Activated CD8-positive, alpha-beta memory T cell treated with anti-CD3 and anti-CD28 coated beads for 24 hours (primary cell): ENCODE measurements around the gene BCL2L14.

Experiments
- DNase-seq: peaks from one replicate; pipeline ENCODE4 v3.0.0-alpha.2; 2020

The BCL2L14 gene, protein sequence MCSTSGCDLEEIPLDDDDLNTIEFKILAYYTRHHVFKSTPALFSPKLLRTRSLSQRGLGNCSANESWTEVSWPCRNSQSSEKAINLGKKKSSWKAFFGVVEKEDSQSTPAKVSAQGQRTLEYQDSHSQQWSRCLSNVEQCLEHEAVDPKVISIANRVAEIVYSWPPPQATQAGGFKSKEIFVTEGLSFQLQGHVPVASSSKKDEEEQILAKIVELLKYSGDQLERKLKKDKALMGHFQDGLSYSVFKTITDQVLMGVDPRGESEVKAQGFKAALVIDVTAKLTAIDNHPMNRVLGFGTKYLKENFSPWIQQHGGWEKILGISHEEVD

DNA sequence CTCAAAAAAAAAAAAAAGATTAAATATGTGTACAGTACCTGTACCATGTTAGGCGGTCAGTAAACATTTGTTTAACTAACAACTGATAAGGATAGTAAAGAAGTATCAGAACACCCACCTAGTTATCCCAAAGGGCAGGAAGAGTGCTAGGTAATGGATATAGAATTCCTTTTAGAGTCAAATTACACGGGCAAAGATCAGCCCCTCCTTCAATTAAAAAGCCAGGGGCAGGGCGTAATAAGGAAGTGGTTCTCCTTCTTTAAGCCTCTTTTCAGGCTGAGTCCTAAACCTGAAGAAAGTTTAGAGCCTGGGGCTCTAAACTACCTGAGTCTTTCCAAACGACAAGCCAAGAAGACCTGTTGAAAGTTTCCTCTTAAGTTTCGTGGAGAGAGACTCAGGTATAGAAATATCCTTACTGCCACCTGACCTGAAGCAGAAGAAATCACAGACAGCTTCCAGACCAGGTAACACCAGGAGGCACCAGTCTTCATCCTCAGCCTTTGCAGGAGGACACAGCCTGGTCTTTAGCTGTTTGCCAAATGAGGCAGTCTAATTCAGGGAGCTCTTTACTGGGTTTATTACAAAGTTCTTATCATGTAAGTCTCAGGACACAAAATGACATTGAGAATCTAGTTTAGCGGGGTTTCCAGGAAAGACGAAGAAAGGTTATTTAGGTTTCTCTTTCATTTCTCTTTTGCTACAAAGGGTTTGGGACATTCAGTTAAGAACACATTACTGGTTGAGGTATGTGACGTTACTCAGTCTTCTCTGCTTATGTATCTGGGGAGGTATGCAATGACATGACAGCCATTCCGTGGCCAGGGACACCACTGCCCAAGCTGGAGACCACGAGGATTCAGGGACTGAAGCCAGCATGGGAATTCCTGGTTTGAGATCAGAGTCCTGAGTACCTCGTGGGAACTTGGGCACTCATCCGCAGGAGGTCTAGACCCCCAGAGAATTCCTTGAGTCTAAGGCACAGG lies at the start of gene BCL2L14:
Gene BCL2L14 (plus strand): TSS at position 266 of the 983 bp plus-strand sequence. CDS start 8,367 bp downstream, outside the sequence.
- DNase-seq: peak; percentile 64

DNA sequence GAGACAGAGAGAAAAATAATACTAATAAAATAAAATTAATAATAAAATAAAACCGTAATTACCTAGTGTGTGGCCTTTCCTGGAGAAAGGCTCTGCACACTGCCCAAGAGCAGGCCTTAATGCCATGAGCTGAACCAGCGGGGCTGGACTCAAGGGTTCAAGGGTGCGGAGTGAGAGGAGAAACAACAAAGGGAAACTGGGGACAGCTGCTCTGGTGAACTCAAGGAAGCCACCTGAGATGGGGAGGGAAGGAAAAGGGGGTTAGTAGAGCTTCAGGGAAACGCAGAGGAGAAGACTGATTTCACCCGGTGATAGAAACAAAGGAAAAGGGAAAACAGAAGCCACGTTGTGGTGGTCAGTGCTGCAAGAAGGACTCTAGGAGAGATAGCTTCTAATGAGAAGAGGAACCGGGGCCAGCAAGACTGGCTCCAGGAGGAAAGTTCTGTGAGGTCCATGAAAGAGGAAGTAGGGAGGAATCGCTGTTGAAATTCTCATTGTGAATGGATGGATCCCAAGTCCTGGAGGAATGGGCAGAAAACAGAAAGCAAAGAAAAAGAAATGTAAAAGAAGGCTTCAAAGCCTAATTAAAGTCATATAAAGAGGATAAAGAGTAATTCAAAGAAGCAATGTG lies 48.3 kb upstream of the BCL2L14 start:
- DNase-seq: no peak

DNA sequence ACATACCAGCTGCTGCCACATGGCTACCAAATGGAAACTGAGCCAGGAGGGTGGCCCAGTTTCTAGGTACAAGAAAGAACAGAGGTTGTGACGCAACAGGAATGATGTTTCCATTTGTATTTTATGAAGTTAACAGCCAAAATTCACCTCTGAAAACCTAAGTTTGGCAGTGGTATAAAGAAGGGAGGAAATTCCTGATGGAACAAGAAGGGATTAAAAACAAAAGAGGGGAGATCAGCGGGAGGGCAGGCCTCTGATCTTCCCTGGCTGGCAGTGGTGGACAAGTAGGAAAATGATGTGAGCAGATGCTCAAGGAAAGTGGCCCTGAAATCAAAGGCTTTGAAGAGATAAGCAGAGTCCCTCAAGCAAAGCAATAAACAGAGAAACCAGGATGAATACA lies 47.3 kb upstream of the BCL2L14 start:
- no peak for DNase-seq

DNA sequence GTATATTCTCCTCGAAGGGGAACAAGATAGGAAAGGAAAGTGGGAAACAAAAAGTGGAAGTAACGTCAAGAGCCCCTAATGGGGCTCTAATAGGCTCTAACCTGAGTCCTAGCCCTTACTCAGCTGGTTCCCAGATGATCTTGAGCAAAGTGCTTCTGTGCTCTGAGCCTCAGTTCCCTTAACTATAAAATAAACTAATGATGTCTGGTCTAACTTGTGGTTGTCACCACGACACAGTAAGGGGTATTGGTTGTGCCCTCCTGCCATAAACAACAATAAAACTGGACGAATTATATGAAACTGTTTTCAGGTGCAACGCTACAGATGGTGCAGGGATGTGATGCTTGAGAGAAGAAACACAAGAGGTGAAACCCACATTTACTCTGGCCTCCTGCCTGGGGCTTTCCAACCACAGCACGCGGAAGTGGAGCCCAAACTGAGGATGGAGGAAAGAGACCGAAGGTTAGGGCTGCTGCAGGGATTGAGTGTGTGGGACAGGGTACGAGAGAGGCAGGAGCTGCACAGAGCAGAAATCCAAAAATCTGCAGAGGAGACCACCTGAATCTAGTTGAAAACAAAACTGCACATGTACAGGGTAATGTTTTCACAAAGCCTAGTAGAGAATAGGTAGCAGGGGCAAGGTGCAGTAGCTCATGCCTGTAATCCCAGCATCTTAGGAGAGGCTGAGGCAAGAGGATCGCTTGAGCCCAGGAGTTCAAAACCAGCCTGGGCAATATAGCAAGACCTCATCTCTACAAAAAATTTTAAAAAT lies 45.6 kb upstream of the BCL2L14 start:
- no peak for DNase-seq

DNA sequence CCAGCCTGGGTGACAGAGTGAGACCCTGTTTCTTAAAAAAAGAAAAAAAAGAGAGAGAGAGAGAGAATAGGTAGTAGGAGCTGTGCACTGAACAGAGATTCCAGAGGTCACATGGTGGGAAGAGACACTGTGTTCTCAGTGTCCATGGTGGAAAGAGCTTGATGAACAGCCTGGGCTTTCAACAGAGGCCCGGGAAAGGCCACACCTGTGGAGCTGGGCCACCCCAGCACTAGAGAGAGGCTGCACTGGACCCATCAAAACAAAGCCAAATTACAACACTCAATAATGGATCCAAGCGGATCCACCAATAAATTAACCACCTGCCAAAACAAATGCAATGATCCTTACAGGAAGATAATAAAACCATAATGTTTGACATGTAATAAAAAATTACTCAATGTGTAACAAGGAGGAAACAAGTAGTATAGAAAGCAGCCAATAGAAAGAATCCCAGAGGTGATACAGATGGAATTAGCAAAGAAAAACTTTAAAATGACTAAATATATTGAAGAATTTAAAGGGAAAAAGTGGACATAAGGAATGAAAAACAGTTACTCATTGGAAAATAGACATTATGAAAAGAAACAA lies 44.8 kb upstream of the BCL2L14 start:
- no peak for DNase-seq

DNA sequence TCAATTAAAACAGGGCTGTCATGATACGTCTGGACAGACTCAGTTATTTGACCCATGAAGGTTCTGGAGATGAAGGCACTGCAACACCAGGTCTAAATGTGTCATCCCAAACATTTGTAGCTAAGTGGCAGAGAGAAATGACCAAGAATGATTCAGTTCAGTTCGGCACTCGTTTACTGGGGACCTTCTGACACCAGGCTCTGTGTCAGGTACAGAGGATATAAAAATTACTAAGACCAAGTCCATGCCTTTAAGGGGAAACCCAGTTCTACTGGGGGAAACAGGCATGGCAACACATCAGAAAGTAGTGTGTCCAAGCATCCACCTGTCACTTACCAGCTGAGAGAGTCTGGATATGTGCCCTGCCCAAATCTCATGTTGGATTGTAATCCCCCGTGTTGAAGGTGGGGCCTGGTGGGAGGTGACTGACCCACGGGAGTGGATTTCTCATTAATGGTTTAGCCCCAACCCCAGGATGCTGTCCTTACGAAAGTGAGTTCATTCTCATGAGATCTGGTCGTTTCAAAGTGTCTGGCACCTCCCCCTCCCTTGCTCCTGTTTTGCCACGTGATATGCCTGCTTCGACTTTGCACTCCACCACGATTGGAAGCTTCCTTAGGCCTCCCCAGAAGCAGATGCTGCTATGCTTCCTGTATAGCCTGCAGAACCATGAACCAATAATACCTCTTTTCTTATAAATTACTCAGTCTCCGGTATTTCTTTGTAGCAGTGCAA lies 41.9 kb upstream of the BCL2L14 start:
- DNase-seq: no peak

DNA sequence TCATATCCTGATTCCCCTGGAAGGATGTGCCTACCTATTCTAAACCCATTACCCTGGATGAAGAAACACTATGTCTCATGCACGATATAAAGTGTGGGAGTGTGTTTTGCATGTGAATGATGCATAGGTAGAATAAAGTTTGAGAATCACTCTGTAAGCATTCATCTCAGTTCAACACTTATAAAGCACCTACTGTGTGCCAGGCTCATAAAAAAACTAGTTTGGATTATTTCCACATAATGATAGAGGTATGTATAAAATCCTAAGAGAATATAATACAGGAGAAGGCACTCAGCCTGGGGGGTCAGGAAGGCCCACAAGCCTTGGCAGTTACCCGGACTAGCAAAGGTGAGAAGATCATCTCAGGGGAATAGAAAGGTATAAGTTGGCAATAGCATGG lies 41.1 kb upstream of the BCL2L14 start:
- DNase-seq: no peak

DNA sequence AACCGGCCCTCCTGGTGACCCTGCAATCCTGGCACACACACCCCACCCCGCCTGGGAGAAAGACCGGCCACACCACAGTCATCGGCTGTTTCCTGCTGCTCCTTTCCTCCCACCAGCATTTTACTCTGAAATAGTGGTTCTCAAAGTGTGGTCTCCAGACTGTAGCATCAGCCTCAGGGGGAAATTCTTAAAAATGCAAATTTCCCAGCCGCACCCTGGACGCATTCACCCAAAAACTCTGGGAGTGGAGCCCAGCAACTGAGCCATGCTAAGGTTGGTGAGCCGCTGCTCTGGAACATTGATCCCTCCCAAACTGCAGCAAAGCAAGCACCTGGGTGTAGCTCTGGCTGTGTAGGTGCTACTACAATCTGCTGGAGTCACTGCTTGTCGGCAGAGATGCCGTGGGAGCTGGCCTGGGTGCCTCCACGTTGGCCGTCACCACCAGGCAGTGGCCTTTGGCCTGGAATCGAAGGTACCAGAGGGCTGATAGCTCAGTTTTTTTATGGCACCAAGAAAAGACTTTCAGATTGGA lies 38.4 kb upstream of the BCL2L14 start:
- peak; percentile 62 for DNase-seq

DNA sequence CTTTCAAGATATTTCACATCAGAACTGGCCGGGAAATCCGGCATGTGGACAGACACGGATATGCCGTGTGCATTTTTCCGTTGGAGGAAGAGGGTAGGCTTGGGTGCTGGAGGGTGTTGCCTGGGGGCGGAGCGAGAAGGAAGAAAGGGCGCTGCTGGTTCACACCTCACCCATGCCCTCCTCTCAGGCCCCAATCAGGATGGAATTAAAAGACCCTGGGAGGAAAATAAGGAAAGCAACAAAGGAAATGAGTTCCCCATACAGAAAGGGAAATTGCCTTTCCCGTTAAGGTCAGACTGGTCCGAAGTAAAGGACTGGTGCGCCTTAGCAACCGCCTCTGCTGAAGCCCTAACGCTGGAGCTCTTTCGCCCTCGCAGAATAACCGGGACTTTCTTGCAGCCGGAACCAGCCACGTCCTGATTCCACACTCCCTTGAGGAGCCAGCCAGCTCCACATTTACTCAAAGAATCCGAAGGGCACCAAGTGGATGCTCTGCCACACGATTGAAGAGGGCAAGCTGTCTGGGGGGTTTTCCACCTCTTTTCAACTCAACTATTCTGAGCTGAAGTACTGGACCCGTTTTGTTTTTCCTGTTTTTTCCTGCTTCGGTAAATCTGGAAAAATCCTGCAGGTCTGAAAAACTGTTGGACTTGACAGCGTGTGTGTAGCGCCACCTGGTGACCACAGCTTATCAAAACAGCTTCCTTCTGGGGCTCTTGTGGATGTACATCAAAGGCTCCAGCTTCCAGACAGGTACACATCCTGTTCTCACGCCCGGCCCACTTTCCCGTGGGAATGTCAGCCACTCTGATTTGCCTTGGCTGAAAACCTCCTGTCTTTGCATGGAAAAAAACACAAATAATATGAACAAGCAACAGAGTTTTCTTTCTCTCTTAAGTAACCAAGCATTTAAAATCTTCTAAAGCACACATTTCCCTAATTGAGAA lies 37.6 kb upstream of the BCL2L14 start:
- DNase-seq: peak; percentile 88

DNA sequence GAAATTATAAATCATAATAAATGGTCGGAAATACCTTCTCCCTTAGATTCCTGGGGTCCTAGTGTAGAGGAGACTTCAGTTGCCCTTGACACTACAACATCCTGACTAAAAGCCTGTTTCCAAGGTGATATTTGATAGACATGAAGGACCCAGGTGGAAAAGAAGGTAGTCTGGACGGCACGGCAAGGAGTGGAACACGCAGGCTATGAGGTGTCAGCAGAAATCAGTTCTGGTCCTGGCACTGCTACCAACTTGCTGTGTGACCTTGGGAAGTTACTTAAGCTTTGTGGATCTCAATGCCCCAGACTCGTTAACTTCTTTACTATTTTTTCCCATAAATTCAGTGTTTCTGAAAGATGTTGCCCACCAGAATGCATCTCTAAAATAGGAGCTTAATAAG lies 36.9 kb upstream of the BCL2L14 start:
- DNase-seq: no peak

DNA sequence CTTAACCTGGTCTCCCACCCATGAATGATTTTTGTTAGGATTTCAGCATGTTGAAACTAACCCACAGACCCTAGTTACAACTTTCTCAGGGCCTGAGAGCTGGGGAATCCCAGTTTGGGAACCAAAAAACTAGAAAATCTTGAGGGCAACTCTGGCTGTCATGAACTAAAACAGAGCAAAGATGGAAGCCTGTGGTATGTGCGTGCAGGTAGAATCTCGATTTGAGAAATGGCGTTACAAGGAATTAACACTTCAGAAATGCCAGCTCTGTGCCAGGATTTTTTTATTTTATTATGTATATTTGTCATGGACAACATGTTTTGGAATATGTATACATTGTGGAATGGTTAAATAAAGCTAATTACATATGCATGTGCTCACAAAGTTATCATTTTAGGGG lies 36.4 kb upstream of the BCL2L14 start:
- no peak for DNase-seq

DNA sequence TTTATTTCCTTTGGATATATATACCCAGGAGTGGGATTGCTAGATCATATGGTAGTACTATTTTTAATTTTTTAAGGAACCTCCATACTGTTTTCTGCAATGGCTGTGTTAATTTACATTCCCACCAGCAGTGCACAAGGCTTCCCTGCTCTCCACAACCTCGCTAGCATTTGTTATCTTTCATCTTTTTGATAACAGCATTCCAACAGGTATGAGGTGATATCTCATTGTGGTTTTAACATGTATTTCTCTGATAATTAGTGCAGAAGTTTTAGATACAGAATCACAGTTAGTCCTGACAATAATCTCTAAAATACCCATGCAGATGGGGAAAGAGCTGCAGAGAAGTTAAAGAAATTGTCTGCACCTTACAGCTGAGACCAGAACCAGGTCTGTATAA lies 35.5 kb upstream of the BCL2L14 start:
- no peak for DNase-seq

DNA sequence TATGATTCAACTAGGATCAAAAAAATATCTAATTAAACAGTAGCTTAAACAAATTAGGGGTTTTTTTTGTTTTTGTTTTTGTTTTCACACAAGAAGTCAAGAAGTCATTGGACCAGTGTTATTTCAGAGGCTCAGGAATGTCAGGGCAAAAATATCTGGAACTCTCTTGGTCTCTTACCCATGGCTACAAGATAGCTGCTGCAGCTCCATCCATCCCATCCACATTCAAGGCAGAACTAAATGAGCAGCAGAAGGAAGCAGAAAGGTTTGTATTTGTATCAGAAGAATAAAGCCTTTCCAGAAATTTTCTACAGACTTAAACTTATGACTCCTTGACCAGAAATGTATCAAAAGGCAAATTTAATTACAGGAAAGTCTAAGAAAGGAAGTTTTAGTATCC lies 33.8 kb upstream of the BCL2L14 start:
- DNase-seq: no peak

DNA sequence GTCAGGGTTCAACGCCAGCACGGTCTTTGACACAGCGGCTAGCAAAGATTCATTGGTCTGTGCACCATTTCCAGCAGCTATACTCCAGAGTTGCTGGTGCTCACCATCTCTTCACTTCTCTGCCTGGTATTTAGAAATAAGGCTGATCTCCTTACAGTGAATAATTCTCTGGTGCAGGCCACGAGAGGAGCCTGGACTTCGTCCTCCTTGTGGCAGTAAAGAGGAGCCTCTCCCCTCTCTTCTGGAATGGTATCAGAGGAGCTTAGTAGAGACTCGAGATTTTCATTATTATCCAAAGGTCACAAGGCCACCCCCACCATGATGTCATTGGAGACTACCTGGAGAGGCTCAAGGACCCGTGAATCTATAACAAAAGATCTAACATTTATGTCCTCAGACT lies 30.8 kb upstream of the BCL2L14 start:
- DNase-seq: no peak

DNA sequence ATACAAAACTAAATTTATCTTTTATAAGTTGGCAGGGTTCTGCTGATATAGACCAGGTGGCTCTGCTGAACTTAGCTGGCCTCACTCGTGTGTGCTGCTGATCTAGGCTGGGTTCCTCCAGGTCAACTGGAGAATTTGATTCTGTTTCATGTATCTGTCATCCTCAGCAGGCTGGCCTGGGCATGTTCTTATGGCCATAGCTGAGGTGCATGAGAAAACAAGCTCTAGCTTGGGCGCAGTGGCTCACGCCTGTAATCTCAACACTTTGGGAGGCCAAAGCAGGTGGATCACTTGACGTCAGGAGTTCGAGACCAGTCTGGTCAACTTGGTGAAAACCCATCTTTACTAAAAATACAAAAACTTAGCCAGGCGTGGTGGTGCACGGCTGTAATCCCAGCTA lies 24.3 kb upstream of the BCL2L14 start:
- DNase-seq: no peak

DNA sequence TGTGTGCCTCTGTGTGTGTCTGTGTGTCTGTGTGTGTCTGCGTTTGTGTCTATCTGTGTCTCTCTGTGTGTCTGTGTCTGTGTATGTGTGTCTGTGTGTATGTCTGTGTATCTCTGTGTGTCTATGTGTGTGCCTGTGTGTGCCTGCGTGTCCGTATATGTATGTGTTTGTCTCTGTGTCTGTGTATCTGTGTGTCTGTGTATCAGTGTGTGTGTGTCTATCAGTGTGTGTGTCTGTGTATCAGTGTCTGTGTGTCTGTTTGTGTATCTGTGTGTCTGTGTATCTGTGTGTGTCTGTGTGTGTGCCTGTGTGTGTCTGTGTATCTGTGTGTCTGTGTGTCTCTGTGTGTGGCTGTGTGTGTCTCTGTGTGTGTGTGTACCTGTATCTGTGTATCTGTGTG lies 23.1 kb upstream of the BCL2L14 start:
- no peak for DNase-seq

DNA sequence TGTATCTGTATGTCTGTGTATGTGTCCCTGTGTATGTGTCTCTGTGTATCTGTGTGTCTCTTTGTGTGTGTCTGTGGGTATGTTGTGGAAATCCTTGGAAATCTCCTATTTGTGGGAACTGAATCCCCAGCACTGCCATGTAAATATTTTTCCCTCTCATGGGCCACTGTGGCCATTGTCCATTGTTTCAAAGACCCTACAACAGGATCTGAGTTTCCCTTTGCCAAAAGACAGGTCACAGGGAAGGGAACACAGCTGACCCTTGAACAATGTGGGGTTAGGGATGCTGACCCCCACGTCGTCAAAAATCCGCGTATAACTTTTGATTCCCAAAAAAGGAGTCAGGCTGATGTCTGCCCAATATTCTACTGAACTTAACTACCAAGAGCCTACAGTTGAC lies 22.5 kb upstream of the BCL2L14 start:
- no peak for DNase-seq

DNA sequence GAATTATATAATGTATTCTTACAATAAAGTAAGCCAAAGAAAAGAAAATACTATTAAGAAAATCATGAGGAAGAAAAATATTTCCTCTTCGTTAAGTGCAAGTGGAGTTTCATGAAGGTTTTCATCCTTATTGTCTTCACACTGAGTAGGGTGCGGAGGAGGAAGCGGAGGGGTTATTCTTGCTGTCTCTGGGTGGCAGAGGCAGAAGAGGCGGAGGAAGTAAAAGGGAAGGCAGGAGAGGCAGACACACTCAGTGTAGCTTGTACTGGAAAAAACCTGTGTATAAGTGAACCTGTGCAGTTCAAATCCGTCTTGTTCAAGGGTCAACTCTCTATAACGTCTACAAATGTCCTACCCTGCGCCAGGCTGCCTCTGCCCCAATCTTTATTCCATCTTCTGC lies 22.0 kb upstream of the BCL2L14 start:
- no peak for DNase-seq

DNA sequence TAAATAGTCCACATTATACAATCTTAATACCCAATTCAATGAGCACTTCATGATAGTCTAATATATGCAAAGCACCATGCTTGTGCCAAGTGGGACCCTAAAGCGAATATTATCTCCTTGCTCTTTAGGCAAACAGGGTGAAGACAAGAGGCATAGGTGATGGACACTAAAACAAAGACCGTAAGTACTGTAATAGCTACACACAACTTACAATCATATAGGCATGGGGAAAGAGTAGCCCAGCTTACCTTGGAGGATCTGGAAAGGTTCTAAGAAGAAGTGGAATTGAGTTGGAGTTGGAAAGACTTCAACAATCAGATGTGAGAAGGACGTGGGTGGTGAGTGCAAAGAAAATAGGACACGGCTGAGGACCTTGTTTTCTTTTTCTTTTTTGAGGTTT lies 19.1 kb upstream of the BCL2L14 start:
- DNase-seq: no peak

DNA sequence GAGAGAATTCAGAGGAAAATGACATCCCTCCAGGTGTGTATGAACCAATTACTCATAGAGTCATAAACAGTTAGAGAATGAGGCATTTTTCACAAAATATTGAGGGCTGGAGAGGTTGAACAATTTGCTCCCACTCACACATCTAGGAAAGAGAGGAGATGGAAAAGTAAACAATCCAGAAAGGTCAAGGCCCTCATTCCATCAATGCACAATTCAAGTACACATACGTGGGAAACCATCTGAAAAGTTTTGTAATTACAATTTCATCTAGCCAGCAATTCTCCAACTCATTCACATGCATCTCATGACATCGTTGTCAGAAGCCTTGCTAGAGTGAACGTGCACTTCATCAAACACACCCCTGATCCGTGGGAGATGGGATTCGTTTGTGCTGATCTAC lies 15.7 kb upstream of the BCL2L14 start:
- no peak for DNase-seq
